GM13977 (cell line): ENCODE results near the gene CCDC91.
"Not testable (repeated sequence)": the region's sequence is repeated elsewhere in the genome, so short reads cannot be mapped to it uniquely, and the experiment has no call there.

Source experiments
- DNase-seq: peaks from one replicate; pipeline ENCODE4 v3.0.0; 2012; ENCODE audit warnings: low spot score
- CTCF ChIP-seq: IDR thresholded peaks from 2 replicates; pipeline ENCODE4 v1.5.1; 2012; ENCODE audit warnings: mild to moderate bottlenecking, control low read depth; ENCODE audit not compliant: insufficient read depth; ENCODE audit errors: extremely low read depth, missing control alignments
- in situ Hi-C: fragments of 300-500 bp; cut with MboI; formaldehyde crosslinking; loops from one replicate; pipeline ENCODE4 v1.12.0; 2022; ENCODE audit warnings: low sequenced_read_pairs, low pct_unique_long_range_greater_than_20kb, mixed read lengths, inconsistent platforms; ENCODE audit not compliant: unreplicated experiment

The CCDC91 gene

GRCh38 chr12:28453686-28454085 is 263.4 kb downstream of the CCDC91 start:
- TF ChIP-seq CTCF = no peak
- in situ Hi-C loops = no loop called here
- DNase-seq = no peak

- no peak for DNase-seq
- in situ Hi-C loops = no loop called here
- TF ChIP-seq CTCF = no peak
Measured at GRCh38 chr12:28456934-28457710, 266.9 kb downstream of the CCDC91 start.

DNA sequence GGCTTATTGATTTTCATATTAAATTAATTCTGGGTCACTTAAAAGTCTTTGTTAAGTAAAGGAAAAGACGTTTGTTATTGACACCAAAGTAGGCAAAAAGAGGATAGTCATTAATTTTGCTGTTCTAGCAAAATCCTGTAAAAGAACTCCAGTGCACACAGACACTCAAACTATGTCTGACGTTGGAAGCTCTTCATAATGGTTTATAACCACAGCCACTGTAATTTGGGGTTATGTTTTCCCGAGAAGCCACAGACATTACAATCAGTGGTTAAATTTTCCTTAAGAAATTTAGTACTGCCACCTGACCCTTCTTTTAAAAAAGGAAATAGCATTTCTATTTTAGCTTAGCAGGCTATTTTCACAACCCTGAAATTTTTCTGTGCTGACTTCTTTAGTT is 267.5 kb downstream of the CCDC91 start:
- DNase-seq = no peak
- in situ Hi-C loops = no loop called here
- no peak for TF ChIP-seq CTCF

GRCh38 chr12:28459481-28459880 is 269.2 kb downstream of the CCDC91 start:
- no peak for TF ChIP-seq CTCF
- DNase-seq = no peak
- in situ Hi-C loops = no loop called here

DNA sequence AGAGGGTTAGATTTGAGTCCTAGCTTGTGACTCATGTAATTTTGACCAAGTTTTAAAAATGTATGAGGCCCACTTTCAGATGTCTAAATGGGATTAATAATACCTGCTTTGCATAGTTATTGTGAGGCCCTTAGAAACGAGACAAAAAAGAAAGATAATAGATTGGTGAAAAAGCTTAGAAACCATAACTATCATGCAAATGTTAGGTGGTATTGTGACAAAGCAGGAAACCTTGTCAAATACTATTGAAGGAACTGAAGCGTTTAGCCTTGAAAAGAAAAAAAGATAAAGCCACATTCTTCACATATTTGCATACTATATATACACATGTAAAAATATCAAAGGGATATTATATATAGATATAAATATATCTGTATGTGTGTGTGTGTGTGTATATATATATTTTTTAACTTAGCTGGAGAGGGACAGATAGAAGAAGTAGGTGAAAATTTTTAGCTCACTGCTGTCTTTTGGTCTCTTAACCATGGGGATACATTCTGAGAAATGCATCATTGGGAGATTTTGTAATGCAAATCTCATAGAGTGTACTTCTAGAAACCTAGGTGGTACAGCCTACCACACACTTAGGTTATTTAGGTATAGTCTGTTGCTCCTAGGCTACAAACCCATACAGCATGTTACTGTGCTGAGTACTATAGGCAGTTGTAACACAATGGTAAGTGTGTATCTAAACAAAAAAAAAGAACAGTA is 270.3 kb downstream of the CCDC91 start:
- in situ Hi-C loops = no loop called here
- no peak for TF ChIP-seq CTCF
- no peak for DNase-seq

DNA sequence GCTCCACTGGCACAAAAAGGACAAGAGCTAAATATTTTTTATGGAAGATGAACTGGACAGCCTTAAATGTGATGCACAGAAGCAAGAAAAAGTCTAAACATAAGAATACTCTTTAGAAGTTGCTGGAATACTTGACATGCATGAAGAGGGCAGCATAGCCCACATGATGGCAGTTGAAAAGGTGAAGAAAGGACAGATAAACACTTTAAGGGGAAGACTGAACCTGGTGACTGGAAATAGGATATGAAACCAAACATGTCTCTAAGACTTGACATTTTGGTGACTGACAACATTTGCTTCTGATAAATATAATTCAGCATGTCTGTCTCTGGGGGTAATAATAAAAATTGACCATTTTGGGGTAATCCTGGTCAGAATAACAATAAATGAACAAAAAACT is 273.1 kb downstream of the CCDC91 start:
- TF ChIP-seq CTCF = no peak
- in situ Hi-C loops = no loop called here
- DNase-seq = no peak

DNA sequence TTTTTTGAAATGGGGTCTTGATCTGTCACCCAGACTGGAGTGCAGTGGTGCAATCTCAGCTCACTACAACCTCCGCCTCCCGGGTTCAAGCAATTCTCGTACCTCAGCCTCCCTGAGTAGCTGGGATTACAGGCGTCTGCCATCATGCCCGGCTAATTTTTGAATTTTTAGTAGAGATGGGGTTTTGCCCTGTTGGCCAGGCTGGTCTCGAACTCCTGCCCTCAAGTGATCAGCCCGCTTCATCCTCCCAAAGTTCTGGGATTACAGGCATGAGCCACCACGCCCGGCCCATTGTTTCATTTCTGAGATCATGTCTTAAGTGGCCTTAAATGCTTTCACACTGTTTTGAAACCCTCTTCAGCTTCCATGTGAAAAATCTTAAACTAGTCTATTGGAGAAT is 281.5 kb downstream of the CCDC91 start:
- DNase-seq, in situ Hi-C loops: not testable (repeated sequence)

DNA sequence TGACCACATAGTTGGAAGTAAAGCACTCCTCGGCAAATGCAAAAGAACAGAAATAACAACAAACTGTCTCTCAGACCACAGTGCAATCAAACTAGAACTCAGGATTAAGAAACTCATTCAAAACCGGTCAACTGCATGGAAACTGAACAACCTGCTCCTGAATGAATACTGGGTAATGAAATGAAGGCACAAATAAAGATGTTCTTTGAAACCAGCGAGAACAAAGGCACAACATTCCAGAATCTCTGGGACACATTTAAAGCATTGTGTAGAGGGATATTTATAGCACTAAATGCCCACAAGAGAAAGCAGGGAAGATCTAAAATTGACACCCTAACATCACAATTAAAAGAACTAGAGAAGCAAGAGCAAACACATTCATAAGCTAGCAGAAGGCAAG is 285.9 kb downstream of the CCDC91 start:
- in situ Hi-C loops, DNase-seq: not testable (repeated sequence)

- in situ Hi-C loops, DNase-seq: not testable (repeated sequence)
Measured at GRCh38 chr12:28479097-28479496, 288.8 kb downstream of the CCDC91 start.
